GM12865 (cell line): Measurements from ENCODE around the gene AKAP13.

Experiments
- DNase-seq: peaks from one replicate; pipeline ENCODE4 v3.0.0; 2010; ENCODE audit warnings: low read depth
- H3K4me3 ChIP-seq: 2 replicates; pipeline ENCODE4 v1.5.1; 2011; ENCODE audit warnings: mild to moderate bottlenecking, low read depth, low read length, control low read depth
- TF ChIP-seq, protein P1 (sequence below): IDR thresholded peaks from 2 replicates; pipeline ENCODE4 v1.5.1; 2011; ENCODE audit warnings: low read length, control low read depth, low read depth, inconsistent platforms; ENCODE audit not compliant: insufficient read depth; ENCODE audit errors: missing control alignments

Gene AKAP13

GRCh38 chr15:85708402-85708941 lies 328.1 kb downstream of the AKAP13 start:
- peak; percentile 56 for DNase-seq
- peak overlapping the region; percentile 70 for H3K4me3 ChIP-seq
- TF ChIP-seq, protein P1, sequence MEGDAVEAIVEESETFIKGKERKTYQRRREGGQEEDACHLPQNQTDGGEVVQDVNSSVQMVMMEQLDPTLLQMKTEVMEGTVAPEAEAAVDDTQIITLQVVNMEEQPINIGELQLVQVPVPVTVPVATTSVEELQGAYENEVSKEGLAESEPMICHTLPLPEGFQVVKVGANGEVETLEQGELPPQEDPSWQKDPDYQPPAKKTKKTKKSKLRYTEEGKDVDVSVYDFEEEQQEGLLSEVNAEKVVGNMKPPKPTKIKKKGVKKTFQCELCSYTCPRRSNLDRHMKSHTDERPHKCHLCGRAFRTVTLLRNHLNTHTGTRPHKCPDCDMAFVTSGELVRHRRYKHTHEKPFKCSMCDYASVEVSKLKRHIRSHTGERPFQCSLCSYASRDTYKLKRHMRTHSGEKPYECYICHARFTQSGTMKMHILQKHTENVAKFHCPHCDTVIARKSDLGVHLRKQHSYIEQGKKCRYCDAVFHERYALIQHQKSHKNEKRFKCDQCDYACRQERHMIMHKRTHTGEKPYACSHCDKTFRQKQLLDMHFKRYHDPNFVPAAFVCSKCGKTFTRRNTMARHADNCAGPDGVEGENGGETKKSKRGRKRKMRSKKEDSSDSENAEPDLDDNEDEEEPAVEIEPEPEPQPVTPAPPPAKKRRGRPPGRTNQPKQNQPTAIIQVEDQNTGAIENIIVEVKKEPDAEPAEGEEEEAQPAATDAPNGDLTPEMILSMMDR = no peak

- TF ChIP-seq, protein P1 = no peak
- peak overlapping the region; percentile 70 for H3K4me3 ChIP-seq
- DNase-seq = peak; percentile 56
Measured at GRCh38 chr15:85709250-85709649, 328.8 kb downstream of the AKAP13 start.

DNA sequence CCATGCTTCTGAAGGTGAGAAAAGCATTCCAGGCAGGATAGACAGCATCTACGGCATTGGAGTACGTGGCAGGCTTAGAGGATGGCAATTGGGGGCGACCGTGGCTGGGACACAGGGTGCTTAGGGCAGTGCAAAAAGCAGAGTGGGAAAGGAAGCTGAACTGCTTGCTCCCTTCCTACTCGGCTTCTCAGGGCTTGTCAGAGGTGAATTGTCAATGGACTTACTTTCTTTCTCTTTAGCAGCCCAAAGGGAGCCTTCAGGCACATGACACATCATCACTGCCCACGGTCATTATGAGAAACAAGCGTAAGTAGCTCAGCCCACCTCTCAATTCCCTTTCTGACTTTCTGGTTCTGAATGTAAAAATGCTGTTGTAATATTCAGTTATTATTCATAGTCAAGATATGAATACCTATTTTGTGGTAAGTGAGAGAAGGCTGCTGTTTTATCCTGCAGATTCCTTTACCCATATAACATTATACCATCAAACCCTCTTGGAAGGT lies 330.0 kb downstream of the AKAP13 start:
- H3K4me3 ChIP-seq = peak overlapping the region; percentile 15
- DNase-seq = peak; percentile 90
- TF ChIP-seq, protein P1 = no peak

- H3K4me3 ChIP-seq = no peak overlapping the region
- TF ChIP-seq, protein P1 = no peak
- DNase-seq = no peak
Measured at GRCh38 chr15:85711580-85712192, 331.3 kb downstream of the AKAP13 start.

GRCh38 chr15:85716261-85716660 lies 335.9 kb downstream of the AKAP13 start:
- H3K4me3 ChIP-seq = no peak overlapping the region
- TF ChIP-seq, protein P1 = no peak
- DNase-seq = no peak

DNA sequence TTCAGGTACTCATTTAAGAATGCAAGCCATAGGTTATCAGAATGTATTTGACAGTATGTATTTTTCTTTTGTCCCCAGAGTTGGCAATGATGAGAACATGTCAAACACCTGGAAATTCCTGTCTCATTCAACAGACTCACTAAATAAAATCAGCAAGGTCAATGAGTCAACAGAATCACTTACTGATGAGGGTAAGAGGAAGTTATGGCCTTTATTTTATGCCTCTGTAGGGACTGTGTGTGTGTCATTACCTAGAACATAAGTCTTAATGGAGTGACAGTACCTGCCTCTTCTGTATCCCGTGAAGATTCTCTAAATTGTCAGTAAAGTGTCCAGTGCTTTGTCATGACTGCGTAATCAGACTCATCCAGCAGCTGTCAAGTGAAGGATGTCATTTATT lies 336.8 kb downstream of the AKAP13 start:
- DNase-seq = no peak
- TF ChIP-seq, protein P1 = no peak
- H3K4me3 ChIP-seq = no peak overlapping the region
